Hematopoietic multipotent progenitor cell treated with erythropoietin and hydrocortisone succinate and interleukin-3 and kit ligand, for 6 days (in vitro differentiated cells): ENCODE results near the gene ACAP3.

ENCODE experiments used
- DNase-seq: peaks from one replicate; pipeline ENCODE4 v3.0.0-alpha.2; 2015

The ACAP3 gene

GRCh38 chr1:1242461-1243265 lies 65.1 kb downstream of the ACAP3 start:
- no peak for DNase-seq
